HG02943 (cell line): ENCODE results near the gene MX2.

Source experiments
- ATAC-seq: cut with Tn5 transposase; IDR thresholded peaks from one replicate; pipeline ENCODE4 v1.9.1; 2021; ENCODE audit warnings: mild to moderate bottlenecking, low read depth, moderate library complexity; ENCODE audit not compliant: unreplicated experiment

Gene MX2

GRCh38 chr21:41378849-41379248 lies 17.0 kb downstream of the MX2 start:
- ATAC-seq: no peak

GRCh38 chr21:41379901-41380300 lies 18.1 kb downstream of the MX2 start:
- no peak for ATAC-seq

GRCh38 chr21:41381731-41382130 lies 19.9 kb downstream of the MX2 start:
- no peak for ATAC-seq

GRCh38 chr21:41387042-41387819 lies 25.4 kb downstream of the MX2 start:
- ATAC-seq: no peak

- no peak for ATAC-seq
Measured at GRCh38 chr21:41387824-41388223, 26.0 kb downstream of the MX2 start.

GRCh38 chr21:41388259-41388658 lies 26.4 kb downstream of the MX2 start:
- ATAC-seq: no peak

- ATAC-seq: no peak
Measured at GRCh38 chr21:41390043-41390639, 28.3 kb downstream of the MX2 start.

GRCh38 chr21:41393876-41394465 lies 32.1 kb downstream of the MX2 start:
- no peak for ATAC-seq

- ATAC-seq: no peak
Measured at GRCh38 chr21:41396558-41397075, 34.8 kb downstream of the MX2 start.

- no peak for ATAC-seq
Measured at GRCh38 chr21:41397471-41397891, 35.7 kb downstream of the MX2 start.

- ATAC-seq: no peak
Measured at GRCh38 chr21:41398251-41398650, 36.4 kb downstream of the MX2 start.

GRCh38 chr21:41398831-41399230 lies 37.0 kb downstream of the MX2 start:
- no peak for ATAC-seq

- no peak for ATAC-seq
Measured at GRCh38 chr21:41399246-41399800, 37.5 kb downstream of the MX2 start.

- ATAC-seq: no peak
Measured at GRCh38 chr21:41402231-41402630, 40.4 kb downstream of the MX2 start.

- no peak for ATAC-seq
Measured at GRCh38 chr21:41402796-41403195, 41.0 kb downstream of the MX2 start.

GRCh38 chr21:41403331-41403730 lies 41.5 kb downstream of the MX2 start:
- no peak for ATAC-seq

- no peak for ATAC-seq
Measured at GRCh38 chr21:41403966-41404365, 42.1 kb downstream of the MX2 start.

- ATAC-seq: no peak
Measured at GRCh38 chr21:41405321-41405720, 43.5 kb downstream of the MX2 start.

GRCh38 chr21:41406340-41406739 lies 44.5 kb downstream of the MX2 start:
- no peak for ATAC-seq

GRCh38 chr21:41407541-41408460 lies 46.0 kb downstream of the MX2 start:
- no peak for ATAC-seq
